Testis (tissue), 3 donors: ENCODE data around the gene GPR108. TPM values are rescaled to one million over a fixed set of nuclear protein-coding genes. Genes with fewer than 3 reads are reported as not detected.

Source experiments
- DNase-seq: peaks from one replicate; pipeline ENCODE4 v3.0.0-alpha.2; 2019
- H3K27ac ChIP-seq, 2 donors: fragments of 200-600 bp; sonication (generic); one replicate each; pipeline ENCODE4 v1.5.1; 2019
- H3K27me3 ChIP-seq: fragments of 200-600 bp; sonication (generic); one replicate; pipeline ENCODE4 v1.5.1; 2019
- H3K36me3 ChIP-seq: fragments of 200-600 bp; sonication (generic); one replicate; pipeline ENCODE4 v1.5.1; 2017; ENCODE audit warnings: low read depth; ENCODE audit errors: missing control alignments
- H3K4me1 ChIP-seq: fragments of 200-600 bp; sonication (generic); one replicate; pipeline ENCODE4 v1.5.1; 2019
- H3K4me3 ChIP-seq, 2 donors: fragments of 200-600 bp; sonication (generic); one replicate each; pipeline ENCODE4 v1.5.1; 2017 to 2019
- H3K9me3 ChIP-seq: fragments of 200-600 bp; sonication (generic); one replicate; pipeline ENCODE4 v1.5.1; 2017
- POLR2A ChIP-seq: fragments of 450-650 bp; IDR thresholded peaks from one replicate; pipeline ENCODE4 v1.6.1; 2017; ENCODE audit warnings: antibody characterized with exemption, mild to moderate bottlenecking, moderate library complexity
- WGBS, 2 donors: methylation state at CpG; one replicate each; pipeline ENCODE4 v1.1.5; 2018; 5-methylcytosine and 5-hydroxymethylcytosine counted together
- intact Hi-C: fragments of 100-400 bp; cut with DNase I; formaldehyde crosslinking; loops from one replicate; pipeline ENCODE4 v1.15.1; 2023; ENCODE audit warnings: low total_unique reads
- microRNA-seq, 2 donors: library from miRNA; unstranded; fragments of <30 nt; microRNA quantifications; one replicate each; pipeline ENCODE4, GENCODE V29; 2016; ENCODE audit warnings: borderline number of aligned reads in 2 of 2, borderline replicate concordance in 1 of 2
- polyA plus RNA-seq: library from polyadenylated mRNA; stranded (reverse); fragments of 350-450 nt; fragmentation: Illumina TruSeq; extraction: RNeasy Lipid Tissue Mini Kit (QIAGEN cat#74804); gene quantifications from one replicate; pipeline ENCODE4 v1.2.3, GENCODE V29; 2014; ENCODE audit warnings: low read depth, low replicate concordance; ENCODE audit not compliant: insufficient read depth
- total RNA-seq, 2 donors: library from RNA; depleted of rRNA; stranded (reverse); fragments of >200 nt; gene quantifications; one replicate each; pipeline ENCODE4 v1.2.3, GENCODE V29; 2016
- TF ChIP-seq, protein P1 (sequence below), 3 experiments: fragments of 450-650 bp in 2 of 3; fragments of 200-600 bp in 1 of 3; sonication (generic) in 1 of 3; IDR thresholded peaks; one replicate each; pipeline ENCODE4 v1.5.1; 2016 to 2019; ENCODE audit warnings: antibody characterized with exemption in 3 of 3, mild to moderate bottlenecking in 2 of 3, moderate library complexity in 1 of 3

Gene GPR108
- total and polyA plus RNA-seq, 3 donors from 2014 or later, result 61.8 to 105 (median 87.1) TPM

- H3K9me3 ChIP-seq, result no peaks in the 10 kb centered on the region
These were observed 53.4 kb downstream of the GPR108 start for GRCh38 chr19:6683971-6684370.

GRCh38 chr19:6682607-6683128 lies 54.7 kb downstream of the GPR108 start:
- Histone ChIP-seq H3K27me3 (no peaks in the 10 kb centered on the region), H3K36me3 (no peaks in the 10 kb centered on the region), H3K4me1 (no peaks in the 10 kb centered on the region), H3K9me3 (no peaks in the 10 kb centered on the region), H3K4me3 (no peak overlapping the region), H3K27ac (no peak overlapping the region)
- no peak for DNase-seq
- 51 to 58% methylated on average over 3 of the region's 3 CpGs for WGBS, 2 donors
- intact Hi-C loops, result no loop called here
- TF ChIP-seq, protein P1, sequence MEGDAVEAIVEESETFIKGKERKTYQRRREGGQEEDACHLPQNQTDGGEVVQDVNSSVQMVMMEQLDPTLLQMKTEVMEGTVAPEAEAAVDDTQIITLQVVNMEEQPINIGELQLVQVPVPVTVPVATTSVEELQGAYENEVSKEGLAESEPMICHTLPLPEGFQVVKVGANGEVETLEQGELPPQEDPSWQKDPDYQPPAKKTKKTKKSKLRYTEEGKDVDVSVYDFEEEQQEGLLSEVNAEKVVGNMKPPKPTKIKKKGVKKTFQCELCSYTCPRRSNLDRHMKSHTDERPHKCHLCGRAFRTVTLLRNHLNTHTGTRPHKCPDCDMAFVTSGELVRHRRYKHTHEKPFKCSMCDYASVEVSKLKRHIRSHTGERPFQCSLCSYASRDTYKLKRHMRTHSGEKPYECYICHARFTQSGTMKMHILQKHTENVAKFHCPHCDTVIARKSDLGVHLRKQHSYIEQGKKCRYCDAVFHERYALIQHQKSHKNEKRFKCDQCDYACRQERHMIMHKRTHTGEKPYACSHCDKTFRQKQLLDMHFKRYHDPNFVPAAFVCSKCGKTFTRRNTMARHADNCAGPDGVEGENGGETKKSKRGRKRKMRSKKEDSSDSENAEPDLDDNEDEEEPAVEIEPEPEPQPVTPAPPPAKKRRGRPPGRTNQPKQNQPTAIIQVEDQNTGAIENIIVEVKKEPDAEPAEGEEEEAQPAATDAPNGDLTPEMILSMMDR (IDR thresholded peaks at IDR 0.05), result no peak
- TF ChIP-seq POLR2A, result no peak

More at GRCh38 chr19:6683971-6684370, 53.4 kb downstream of the GPR108 start:
- Histone ChIP-seq H3K27me3 (no peaks in the 10 kb centered on the region), H3K4me3 (no peak overlapping the region), H3K27ac (no peak overlapping the region), H3K4me1 (no peaks in the 10 kb centered on the region), H3K36me3 (no peaks in the 10 kb centered on the region)
- TF ChIP-seq, protein P1 (IDR thresholded peaks at IDR 0.05), result no peak
- no peak for TF ChIP-seq POLR2A
- DNase-seq, result no peak
- intact Hi-C loops, result no loop called here
- 82 to 87% methylated on average over 4 of the region's 4 CpGs for WGBS, 2 donors

- Histone ChIP-seq H3K9me3 (no peaks in the 10 kb centered on the region), H3K4me3 (no peak overlapping the region), H3K36me3 (no peaks in the 10 kb centered on the region), H3K27ac (no peak overlapping the region), H3K4me1 (no peaks in the 10 kb centered on the region), H3K27me3 (no peaks in the 10 kb centered on the region)
- no peak for DNase-seq
- TF ChIP-seq, protein P1 (IDR thresholded peaks at IDR 0.05), result no peak
- no peak for TF ChIP-seq POLR2A
- intact Hi-C loops, result no loop called here
- WGBS, 2 donors, result 100% methylated on average over 1 of the region's 1 CpG
These were observed 57.2 kb downstream of the GPR108 start for GRCh38 chr19:6680141-6680540.

Small RNA genes within 50 kb of the gene (microRNA-seq; reads per million reads assigned to microRNA genes)
- gene MIR6791, result 0.69 to 0.70 reads per million in 2 donors

Other genes with a start within 250 kb of the GPR108 start
- gene TUBB4A, start 235.3 kb downstream of the GPR108 start, total RNA-seq, result 100 to 1,000 TPM; 217 to 277 TPM
- gene TUBB4A, start 235.3 kb downstream of the GPR108 start, polyA plus RNA-seq, result 205 TPM
- gene TNFSF9, start 206.6 kb downstream of the GPR108 start, total RNA-seq, result 1 to 10 TPM; 5.7 to 8.4 TPM
- 3.1 TPM for gene TNFSF9, start 206.6 kb downstream of the GPR108 start, polyA plus RNA-seq
- gene CD70, start 146.4 kb downstream of the GPR108 start, total RNA-seq, result 1 to 10 TPM in 1 of 2 donors, not detected in 1; 1.0 TPM
- 0.63 TPM for gene CD70, start 146.4 kb downstream of the GPR108 start, polyA plus RNA-seq
- under 1 TPM; 0.31 to 0.47 TPM for gene TNFSF14, start 67.4 kb downstream of the GPR108 start, total RNA-seq
- gene TNFSF14, start 67.4 kb downstream of the GPR108 start, polyA plus RNA-seq, result 0.69 TPM
- 100 to 1,000 TPM in 1 of 2 donors, 10 to 100 TPM in 1; 49.5 to 131 TPM for gene C3, start 16.9 kb downstream of the GPR108 start, total RNA-seq
- 500 TPM for gene C3, start 16.9 kb downstream of the GPR108 start, polyA plus RNA-seq
- 10 to 100 TPM; 60.4 to 62.7 TPM for gene TRIP10, start 2.1 kb upstream of the GPR108 start, total RNA-seq
- 65.8 TPM for gene TRIP10, start 2.1 kb upstream of the GPR108 start, polyA plus RNA-seq
- gene SH2D3A, start 29.9 kb upstream of the GPR108 start, total RNA-seq, result 1 to 10 TPM; 7.4 to 7.5 TPM
- 12.8 TPM for gene SH2D3A, start 29.9 kb upstream of the GPR108 start, polyA plus RNA-seq
- 1 to 10 TPM; 1.1 to 4.5 TPM for gene VAV1, start 35.1 kb upstream of the GPR108 start, total RNA-seq
- gene VAV1, start 35.1 kb upstream of the GPR108 start, polyA plus RNA-seq, result 8.9 TPM
- gene ADGRE1, start 150.0 kb upstream of the GPR108 start, total RNA-seq, result 1 to 10 TPM; 1.4 to 5.0 TPM
- gene ADGRE1, start 150.0 kb upstream of the GPR108 start, polyA plus RNA-seq, result 1.5 TPM